Stimulated activated CD4-positive, alpha-beta T cell treated with anti-CD3 and anti-CD28 coated beads, Interleukin-1b, Interleukin-23, amount 100 ng/mL, for 1 hour (primary cell): ENCODE results near the gene CCDC159.
"Not testable (repeated sequence)": the region's sequence is repeated elsewhere in the genome, so short reads cannot be mapped to it uniquely, and the experiment has no call there.

ENCODE experiments used
- DNase-seq, 2 donors: peaks; one replicate each; pipeline ENCODE4 v3.0.0-alpha.2; 2020; ENCODE audit warnings: low read depth in 2 of 2

CCDC159 gene

GRCh38 chr19:11365557-11366117 lies 19.3 kb downstream of the CCDC159 start:
- DNase-seq, result no peak

DNA sequence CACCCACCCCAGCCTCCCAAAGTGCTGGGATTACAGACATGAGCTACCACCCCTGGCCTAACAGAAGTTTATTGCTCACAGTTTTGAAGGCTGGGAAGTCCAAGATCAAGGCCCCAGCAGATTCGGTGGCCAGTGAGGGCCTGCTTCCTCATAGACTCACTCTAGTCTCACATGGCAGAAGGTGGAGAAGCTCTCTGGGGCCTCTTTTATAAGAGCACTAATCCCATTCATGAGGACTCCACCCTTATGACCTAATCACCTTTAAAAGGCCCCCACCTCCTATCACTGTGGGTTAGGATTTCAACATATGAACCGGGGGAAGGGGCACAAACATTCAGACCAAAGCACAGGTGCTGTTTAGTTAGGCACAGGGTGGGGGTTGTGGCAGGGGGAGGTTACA lies 21.2 kb downstream of the CCDC159 start:
- DNase-seq, result no peak

GRCh38 chr19:11370744-11371143 lies 24.4 kb downstream of the CCDC159 start:
- DNase-seq, result no peak

GRCh38 chr19:11373166-11373884 lies 27.0 kb downstream of the CCDC159 start:
- DNase-seq, result no peak

GRCh38 chr19:11373885-11374432 lies 27.6 kb downstream of the CCDC159 start:
- no peak for DNase-seq

DNA sequence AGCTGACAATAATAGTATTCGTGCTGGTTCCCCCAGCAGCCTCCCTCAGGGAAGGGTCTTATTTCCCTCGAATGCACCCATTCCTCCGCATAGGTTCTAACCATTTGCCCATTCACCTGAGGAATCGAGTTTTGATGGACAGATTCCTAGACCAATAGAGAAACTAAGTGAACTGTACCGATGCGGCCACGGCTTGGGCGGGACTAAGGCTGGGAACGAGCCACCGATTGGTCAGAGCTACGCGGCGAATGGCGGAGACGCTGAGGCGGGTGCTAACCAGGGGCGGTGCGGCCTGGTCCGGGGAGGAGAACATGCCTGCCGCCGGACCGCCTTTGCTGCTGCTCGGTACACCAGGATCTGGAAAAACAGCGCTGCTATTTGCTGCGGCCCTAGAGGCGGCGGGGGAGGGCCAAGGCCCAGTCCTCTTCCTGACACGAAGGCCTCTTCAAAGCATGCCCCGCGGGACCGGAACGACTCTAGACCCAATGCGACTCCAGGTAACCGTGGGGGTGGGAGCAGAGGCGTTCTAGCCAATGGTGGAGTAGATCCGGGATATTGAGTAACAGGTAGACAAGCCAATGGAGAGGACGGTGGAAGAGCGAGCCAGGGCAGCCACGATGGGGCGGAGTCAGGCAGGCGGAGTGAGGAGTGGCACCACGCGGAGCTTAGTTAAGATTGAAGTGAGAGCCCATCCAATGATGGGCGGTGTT lies 28.3 kb downstream of the CCDC159 start, which contains the start of gene SWSAP1:
SWSAP1 (plus strand) TSS at position 234 of the 710 bp plus-strand sequence; CDS start at position 249, 15 bp downstream.
- DNase-seq, result peak; percentile 86 to 94

DNA sequence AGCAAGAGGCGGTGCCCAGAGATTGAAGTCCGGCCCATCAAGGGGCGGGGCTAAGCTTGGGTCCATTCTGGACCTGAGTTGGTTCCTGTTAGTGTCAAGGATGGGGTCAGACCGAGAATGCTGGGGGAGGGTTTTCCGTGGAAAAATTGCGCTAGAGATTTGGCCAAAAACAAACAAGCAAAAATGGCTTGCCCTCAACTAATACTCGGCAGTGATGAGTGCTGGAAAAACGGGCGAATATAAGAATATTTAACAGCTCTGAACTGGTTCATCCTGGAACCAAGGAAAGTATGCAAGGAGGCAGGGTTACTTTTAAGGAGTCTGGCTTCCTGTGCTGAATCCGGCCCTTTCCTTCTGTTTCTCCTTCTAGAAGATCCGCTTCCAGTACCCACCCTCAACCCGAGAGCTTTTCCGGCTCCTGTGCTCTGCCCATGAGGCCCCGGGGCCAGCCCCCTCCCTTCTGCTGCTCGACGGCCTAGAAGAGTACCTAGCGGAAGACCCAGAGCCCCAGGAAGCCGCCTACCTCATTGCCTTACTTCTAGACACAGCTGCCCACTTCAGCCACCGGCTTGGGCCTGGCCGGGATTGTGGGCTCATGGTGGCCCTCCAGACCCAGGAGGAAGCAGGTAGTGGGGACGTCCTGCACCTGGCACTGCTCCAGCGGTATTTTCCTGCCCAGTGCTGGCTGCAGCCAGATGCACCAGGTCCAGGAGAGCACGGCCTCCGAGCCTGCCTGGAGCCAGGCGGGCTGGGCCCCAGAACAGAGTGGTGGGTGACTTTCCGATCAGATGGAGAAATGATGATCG lies 29.0 kb downstream of the CCDC159 start:
- DNase-seq, result peak in 1 of 2 donors; percentile 44

- DNase-seq, result no peak
Observed at GRCh38 chr19:11377237-11377636, 30.9 kb downstream of the CCDC159 start.

- no peak for DNase-seq
Observed at GRCh38 chr19:11377756-11378155, 31.4 kb downstream of the CCDC159 start.

DNA sequence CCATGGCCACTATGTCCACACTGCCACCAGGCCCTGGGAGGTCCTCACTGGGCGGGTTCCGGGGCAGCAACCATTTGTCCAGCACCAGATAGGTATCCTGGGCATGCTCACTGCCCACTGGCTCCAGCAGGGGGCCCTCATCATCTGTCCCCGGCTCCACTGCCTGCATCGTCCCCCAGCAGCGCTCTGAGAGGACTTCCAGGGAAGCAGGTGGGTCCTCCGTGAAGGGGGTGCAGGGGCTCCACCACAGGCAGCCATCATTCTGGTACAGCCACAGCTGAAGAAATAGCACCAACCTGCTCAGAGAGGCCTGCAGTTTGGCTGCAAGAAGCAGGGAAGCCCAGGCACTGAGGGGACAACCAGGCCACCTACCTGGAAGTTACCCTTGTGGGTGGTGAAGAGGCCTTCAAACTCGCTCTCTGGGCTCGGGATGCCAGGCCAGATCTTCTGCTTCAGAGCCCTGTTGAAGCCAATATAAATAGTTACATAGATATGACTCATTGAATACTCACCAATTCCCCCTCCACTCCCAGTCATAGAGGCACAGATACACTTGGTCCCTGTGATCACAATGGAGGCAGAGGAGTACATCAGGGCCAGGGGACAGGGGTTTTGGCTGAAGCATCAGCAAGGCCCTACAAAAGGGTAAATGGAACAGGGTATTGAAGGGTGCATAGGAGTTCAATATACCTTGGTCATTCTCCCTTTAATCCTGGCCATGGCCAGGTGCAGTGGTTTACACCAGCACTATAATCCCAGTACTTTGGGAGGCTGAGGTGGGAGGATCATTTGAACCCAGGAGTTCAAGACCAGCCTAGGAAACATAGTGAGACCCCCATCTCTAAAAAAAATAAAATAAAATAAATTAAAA lies 32.2 kb downstream of the CCDC159 start:
- no peak for DNase-seq

GRCh38 chr19:11379269-11379845 lies 33.0 kb downstream of the CCDC159 start:
- not testable (repeated sequence) for DNase-seq

DNA sequence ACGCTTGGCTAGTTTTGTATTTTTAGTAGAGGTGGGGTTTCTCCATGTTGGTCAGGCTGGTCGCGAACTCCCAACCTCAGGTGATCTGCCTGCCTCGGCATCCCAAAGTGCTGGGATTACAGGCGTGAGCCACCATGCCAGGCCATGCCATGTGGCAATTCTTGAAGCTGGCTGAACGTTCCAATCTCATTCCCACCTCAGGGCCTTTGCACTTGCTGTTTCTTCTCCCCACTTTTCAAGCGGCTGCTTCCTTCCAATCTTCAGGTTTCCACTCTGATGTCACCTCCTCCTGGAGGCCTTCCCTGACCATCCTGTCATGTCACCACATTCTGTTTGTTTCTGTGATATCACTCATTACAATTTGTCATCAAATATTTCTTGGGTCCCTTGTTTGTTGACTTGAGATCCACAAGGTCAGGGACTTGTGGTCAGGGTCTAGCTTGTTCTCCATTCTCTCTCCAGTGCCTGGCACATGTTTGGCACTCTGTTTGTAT lies 33.6 kb downstream of the CCDC159 start:
- DNase-seq, result no peak

- peak; percentile 88 to 95 for DNase-seq
Observed at GRCh38 chr19:11380653-11381537, 34.6 kb downstream of the CCDC159 start.

DNA sequence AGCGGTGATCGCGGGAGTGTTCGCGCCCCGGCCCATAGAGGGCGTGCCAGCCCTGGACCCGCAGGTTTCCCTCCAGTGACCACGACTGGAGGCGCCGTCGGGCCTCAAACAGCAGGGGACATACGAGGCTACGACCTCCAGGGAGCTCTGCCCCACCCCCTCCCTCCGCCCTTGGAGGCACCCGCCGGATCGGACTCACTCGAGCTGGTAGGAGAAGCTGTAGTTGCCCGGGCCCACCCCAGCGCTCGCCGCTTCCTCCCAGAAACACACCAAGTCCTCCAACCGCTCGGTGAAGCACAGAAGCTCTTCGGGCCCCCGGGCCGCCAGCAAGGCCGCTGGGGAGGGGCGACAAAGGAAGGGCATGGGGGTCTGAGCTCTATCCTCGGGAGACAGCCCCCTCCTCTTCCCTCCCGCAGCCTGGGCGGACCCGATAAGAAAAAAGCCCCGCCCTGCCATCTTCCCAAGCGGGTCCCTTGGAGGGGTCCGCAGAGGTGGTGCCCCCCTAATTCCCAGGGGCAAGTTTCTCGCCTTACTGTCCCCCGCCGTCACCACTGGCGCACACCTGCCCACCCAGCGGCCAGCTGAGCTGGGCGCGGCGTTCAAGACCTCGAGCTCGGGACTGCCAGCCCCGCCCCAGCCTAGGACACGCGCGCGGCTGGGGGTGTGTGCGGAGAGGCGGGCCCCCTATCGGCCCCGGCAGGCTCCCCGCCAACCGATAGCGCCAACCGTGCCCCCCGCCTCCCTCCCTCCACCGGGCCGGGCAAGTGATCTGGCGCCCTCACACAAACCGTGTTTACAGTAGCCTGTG lies 36.8 kb downstream of the CCDC159 start:
- DNase-seq, result no peak

DNA sequence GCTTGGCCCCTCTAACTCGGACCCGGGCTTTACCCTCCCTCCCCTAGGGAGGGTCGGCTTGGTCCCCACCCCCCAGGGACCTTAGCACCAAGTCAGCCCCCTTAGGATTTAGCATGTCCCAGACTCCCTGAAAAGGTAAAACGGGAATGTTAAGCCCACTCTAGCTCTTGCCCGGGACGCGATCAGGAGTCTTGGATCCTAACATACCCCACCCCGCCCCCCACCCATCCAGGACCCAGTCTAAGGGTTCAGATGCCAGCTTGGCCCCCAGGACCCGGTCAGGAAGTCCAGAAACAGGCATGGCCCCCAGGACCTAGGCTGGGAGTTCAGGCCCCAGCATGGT lies 37.4 kb downstream of the CCDC159 start:
- no peak for DNase-seq

GRCh38 chr19:11384778-11385129 lies 38.4 kb downstream of the CCDC159 start:
- no peak for DNase-seq

GRCh38 chr19:11387162-11388034 lies 41.1 kb downstream of the CCDC159 start:
- DNase-seq, result no peak

GRCh38 chr19:11390359-11390758 lies 44.0 kb downstream of the CCDC159 start:
- DNase-seq, result no peak
